Stimulated activated CD8-positive, alpha-beta memory T cell treated with anti-CD3 and anti-CD28 coated beads, Interleukin-4, amount 100 ng/mL, for 1 hour (primary cell): Measurements from ENCODE around the gene GAS2L2.
"Not testable (repeated sequence)": the region's sequence is repeated elsewhere in the genome, so short reads cannot be mapped to it uniquely, and the experiment has no call there.

Source experiments
- DNase-seq, 2 donors: peaks; one replicate each; pipeline ENCODE4 v3.0.0-alpha.2; 2020; ENCODE audit warnings: low read depth in 2 of 2, low spot score in 1 of 2

Gene GAS2L2

DNA sequence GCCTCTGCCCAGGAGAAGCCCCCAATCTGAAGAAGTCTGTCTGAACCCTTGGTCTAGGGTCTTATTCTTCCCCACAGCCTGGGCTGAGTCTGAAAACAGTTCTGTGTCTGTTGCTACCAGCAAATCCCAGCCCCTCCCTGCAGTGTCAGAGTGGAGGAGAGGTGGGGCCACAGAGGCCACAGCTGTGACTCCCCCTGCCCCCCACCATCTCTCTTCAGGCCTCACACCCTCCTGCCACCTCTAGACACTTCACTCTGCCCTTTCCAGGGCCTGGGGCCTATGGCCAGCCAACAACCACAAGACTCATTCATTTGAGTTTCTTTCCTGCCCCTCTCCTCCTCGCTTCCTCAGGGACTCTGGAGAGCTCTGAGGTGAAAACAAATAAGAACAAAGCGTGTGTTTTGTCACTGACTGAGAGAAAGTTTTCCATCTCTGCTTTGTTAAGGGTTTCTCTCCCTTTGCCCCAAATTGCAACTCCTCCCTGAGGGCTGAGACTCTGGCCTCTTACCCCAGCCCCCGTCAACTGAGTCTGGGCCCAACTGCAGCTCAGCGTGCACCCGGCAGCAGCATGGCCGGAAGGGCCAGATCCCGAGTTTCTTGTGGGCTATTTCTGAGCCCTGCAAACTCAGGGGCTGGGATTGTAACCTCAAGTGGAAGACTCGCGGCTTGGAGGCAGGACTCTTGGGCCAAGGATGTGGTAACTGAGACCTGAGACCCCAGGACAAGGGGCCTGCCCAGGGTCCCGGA, 20.8 kb upstream of the GAS2L2 start:
- DNase-seq = no peak

DNA sequence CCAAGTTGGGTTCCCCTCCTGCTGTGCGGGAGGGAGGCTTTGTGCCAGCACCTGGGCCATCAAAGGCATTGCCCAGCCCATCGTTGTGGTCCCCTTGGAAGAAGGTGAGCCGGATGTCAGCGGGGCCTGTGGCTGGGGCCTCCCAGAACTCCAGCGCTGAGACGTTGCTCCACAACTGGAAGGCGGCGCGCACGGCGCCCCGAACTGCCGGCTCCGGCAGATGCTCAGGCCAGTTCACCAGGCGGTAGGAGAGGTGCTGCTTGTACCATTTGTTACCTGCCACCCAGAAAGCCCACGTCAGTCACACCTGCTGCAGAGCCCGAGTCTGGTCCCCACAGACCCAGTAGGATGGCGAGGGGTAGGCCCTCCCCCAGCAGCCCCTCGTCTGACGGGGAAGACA, 20.1 kb upstream of the GAS2L2 start:
- no peak for DNase-seq

DNA sequence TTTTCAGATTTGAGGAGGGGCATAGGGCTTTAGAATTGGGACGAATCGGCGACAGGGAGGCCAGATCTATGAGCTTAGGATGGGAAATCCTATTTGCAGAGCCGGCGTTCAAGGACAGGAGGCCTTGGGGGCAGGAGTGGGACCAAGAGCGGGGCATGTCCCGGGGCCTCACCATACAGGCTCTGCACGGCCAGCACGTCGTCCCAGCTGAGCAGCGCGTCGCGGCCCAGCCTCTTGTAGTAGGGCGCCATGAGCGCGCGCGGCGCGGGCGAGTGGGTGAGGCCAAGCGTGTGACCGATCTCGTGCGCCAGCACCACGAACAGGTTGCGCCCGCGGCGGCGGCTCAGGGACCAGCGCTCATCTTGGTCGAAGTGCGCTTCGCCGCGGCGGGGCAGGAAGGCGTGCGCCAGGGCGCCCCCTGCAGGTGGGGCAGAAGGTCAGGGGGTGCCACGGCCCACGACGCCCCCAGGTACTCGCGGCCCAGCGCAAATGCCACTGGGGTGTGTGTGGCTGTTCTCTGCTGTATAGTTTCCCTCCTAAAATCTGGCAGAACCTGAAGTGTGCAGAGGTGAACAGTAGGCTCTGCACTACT, 17.0 kb upstream of the GAS2L2 start:
- no peak for DNase-seq

DNA sequence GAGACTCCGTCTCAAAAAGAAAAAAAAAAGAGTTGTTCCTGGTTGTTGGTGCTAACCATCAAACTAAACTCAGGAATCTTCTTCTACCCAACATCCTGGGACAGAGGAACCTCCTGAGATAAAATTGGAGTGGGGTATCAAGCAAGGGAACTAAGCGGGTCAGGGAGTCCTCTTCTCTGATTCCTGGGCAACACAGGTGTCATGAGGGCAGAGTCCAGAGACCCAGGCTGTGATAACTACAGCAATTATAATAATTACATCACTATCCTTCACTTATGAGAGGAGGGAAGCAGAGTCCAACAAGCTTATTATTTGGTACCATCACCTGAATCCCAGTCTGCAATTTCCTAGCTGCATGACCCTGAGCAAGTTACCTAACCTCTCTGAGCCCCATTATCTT, 15.8 kb upstream of the GAS2L2 start:
- DNase-seq = no peak

DNA sequence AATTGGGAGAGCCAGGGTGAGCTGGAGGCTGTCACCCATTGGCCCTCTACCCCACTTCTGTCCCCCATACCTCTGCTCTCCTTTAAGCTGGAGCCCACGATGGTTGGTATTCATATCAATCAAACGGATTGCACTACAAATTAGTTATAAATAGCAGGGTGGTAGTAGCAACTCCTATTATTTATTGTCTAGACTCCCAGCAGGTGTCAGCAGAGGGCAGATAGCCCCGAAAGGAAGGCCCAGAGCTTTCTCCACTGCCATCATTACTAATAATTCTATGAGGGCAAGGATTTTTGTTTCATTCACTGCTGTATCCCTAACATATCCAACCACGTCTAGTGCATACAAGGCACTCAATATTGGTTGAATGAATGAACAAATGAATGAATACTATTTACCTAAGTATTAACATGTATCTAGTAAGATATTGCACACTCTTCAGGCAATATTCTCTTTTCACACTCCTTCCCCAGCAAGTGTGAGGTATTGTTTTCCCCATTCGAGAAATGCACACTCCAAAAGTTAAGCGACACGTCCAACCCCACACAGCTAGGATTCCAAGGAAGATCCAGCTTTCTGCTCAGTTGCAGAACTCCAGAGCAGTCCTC, 14.0 kb upstream of the GAS2L2 start:
- no peak for DNase-seq

DNA sequence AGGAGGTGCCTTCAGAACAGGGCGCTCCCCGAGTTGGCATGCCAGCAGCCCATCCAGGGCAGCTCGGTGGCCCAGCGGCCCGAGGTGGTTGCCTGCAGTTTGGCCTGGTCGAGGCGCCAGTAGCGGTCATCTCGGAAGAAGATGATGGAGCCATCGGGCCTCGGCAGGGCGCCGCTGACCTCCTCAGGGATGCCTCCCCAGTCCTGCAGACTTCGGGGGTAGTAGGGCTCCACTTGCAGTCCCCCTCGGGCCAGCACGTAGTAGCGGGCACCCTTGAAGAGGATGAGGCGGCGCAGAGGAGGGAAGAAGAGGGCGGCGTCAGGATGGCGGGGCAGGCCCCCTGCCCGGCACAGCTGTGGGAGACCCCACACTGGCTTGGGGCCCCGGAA, 13.4 kb upstream of the GAS2L2 start:
- no peak for DNase-seq

DNA sequence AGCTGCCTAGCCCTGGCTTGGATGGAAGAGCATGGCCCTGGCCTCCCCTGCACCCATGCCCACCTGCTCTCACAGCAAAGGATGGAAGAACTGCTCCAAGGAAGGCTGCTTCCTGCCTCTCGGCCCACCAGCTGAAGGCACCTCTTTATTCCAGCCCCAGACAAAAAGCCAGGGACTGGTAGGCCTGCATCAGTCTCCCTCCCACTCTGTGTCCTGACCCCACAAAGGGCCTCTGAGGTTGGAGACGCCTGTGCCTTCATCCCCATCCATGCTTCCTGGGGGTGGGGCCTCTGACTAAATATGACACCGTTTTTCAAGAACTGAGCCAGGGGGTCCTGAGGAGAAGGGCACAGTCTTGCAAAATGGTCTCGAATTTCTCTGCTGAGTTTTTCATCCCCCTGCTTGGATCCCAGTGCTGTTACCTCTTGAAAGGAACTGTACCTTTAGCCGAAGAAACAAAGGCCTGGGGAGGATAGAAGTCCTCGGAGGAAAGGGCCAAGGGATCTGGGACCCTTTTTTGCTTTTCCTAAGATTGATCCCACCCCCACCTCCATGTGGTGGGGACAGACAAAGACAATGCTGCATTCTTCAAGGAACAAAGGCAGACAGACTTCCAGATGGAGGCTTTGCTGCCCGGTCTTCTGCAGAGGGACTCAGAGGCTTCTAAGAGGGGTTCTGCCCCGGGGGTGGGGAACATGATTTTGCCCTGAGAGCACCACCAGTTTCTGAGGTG, 12.9 kb upstream of the GAS2L2 start:
- no peak for DNase-seq

DNA sequence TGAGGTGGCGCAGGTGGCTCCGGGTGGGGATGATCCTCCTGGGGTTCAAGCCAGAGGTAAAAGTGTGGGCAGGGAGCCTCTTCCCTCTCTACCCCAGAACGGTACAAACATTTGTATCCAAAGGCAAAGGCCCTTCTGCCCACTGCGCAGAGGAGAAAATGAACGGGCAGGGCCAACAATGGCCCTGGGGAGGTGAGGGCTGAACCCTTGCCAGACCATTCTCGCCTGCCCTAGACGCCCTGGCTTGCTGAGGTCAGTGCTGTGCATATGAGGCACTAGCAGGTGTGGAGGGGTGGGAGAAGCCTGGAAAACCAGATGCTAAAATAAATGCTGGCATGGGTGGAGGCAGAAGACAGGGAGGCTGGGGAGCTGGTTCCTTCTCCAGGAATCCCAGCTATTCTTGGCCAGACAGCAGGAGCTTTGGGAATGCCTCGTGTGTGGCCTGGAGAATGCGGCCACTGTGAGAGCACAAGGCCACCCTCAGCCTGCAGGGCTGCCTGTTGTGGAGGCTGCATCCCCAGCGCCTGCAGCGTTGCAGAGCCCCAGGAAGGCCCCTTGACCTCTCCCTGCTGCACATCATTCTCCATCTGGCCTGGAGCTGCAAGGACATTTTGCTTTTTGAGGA, 12.2 kb upstream of the GAS2L2 start:
- DNase-seq = no peak

DNA sequence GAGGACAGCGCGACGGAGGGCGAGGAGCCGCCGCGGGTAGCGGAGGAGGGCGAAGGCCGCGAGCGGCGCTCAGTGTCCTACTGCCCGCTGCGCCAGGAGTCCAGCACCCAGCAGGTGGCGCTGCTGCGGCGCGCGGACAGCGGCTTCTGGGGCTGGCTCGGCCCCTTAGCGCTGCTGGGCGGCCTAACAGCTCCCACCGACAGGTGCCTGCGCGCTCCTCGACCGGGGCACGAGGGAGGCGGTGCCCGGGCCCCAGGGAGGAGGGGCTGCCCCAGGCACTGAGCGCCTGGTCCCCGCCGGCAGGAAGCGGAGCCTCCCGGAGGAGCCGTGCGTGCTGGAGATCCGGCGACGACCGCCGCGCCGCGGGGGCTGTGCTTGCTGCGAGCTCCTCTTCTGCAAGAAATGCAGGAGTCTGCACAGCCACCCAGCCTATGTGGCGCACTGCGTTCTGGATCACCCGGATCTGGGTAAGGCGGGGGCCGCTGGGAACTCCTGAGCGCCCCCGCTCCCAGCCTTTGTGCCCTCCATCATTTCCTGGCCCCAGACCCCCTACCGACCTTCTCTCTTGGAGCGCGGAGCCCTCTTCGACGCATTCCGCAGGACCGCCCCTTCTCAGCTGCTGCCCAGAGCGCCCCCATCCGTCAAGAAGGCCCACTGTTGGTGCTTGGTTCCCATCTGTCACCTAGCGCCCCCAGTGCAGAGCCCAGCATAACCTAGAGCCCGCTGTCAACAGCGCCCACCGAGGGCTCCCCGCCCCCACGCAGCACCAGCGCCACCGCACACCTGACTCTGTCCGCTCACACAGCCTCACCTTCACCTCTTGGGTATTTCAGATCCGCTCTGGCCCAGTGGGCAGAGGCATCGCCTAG, 11.3 kb upstream of the GAS2L2 start:
- peak; percentile 68 to 73 for DNase-seq

DNA sequence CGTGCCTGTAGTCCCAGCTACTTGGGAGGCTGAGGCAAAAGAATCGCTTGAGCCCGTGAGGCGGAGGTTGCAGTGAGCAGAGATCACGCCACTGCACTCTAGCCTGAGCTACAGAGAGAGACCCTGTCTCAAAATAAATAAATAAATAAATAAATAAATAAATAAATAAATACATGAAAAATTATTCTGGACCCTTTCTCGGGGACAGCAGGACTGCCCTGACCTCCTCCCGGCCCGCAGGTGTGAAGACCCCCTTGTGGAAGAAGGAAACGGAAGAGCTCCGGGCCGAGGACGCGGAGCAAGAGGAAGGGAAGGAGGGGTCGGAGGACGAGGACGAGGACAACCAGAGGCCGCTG, 10.7 kb upstream of the GAS2L2 start:
- DNase-seq = no peak

DNA sequence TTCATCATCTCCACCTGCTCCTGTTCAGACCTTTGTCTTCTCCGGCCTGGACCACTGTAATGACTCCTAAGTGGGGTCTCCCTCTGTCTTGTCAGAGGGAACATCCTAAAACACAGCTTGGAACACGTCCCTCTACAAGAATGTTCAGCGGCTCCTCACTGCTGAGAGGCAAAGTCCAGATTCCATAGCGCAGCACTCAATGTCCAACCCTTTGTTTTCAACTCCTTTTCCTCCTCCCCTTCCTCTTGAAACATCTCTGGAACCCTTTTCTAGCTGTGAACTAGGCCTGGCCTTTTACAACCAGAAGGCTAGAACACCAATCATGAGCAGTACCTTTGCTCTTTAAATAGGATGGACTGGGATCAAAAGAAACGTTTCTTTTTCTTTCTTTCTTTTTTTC, 8.6 kb upstream of the GAS2L2 start:
- no peak for DNase-seq

DNA sequence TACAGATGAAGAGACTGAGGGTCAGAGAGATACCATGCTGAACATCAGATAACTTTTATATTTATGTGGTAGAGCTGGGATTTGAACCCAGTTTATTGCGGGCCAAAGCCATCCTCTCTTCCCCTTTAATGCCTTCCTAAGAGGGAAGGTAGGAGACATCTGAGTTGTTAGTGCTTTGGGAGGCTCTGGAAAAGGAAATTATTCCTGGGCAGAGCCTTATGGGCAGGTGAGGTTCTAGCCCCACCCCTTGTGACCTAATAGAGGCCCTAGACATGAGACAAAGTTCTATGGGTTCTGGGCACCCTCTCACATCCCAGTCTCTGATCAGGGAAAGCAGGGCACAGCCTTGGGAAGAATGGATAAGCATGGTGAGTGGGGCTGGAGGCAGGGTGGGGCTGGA, 7.5 kb upstream of the GAS2L2 start, which contains the start of gene C17orf50:
Gene C17orf50 (plus strand): TSS at position 301 of the 400 bp plus-strand sequence. CDS start 55 bp downstream, at position 356.
- no peak for DNase-seq

DNA sequence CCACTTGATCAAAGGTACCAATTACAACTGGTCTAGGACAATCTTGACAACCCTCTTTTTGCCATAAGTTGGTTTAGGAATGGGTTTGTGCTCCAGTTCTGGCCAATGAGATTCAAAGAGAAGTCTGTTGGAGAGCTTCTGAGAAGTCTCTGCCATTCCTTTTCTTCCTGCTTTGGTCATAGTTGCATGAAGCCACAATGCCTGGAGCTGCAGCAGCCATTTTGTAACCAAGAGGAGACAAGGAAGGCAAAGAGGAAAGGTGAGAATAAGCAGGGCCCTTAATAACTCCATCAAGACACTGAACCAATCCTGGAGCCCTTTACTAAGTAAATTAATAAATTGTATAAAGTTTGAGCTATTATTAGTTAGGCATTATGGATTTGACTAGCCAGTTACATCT, 4.2 kb upstream of the GAS2L2 start:
- DNase-seq = no peak

DNA sequence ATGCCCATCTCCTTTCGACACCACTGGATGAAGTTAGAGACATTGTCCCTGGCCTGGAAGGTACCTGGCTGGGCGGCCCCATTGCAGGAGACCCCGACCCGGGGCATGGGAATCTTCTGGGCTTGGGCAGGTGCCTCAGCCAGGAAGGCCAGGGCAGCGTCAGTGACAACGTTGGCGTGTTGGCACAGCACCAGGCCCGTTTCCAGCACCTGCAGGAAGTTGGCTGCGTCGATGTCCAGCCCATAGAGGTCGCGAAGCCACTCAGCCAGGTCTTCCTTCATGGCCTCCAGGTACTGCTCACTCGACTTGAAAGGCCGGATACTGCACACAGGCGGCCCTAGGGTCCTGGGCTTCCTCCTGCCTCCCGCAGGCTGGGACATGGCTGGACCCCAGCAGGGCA, 568 bp downstream of the GAS2L2 start:
- no peak for DNase-seq

DNA sequence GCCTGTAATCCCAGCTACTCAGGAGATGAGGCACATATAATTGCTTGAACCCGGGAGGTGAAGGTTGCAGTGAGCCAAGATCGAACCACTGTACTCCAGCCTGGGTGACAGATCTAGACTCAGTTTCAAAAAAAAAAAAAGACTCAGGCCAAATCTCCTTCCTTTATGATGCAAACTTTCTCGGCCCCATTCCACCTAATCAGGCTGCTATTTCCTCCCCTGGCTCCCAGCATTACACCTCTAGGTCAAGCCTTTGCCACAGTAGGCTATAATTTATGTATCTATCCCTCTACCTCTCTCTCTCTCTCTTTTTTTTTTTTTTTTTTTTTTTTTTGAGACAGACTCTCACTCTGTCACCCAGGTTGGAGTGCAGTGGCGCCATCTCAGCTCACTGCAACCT, 1.5 kb downstream of the GAS2L2 start:
- not testable (repeated sequence) for DNase-seq

DNA sequence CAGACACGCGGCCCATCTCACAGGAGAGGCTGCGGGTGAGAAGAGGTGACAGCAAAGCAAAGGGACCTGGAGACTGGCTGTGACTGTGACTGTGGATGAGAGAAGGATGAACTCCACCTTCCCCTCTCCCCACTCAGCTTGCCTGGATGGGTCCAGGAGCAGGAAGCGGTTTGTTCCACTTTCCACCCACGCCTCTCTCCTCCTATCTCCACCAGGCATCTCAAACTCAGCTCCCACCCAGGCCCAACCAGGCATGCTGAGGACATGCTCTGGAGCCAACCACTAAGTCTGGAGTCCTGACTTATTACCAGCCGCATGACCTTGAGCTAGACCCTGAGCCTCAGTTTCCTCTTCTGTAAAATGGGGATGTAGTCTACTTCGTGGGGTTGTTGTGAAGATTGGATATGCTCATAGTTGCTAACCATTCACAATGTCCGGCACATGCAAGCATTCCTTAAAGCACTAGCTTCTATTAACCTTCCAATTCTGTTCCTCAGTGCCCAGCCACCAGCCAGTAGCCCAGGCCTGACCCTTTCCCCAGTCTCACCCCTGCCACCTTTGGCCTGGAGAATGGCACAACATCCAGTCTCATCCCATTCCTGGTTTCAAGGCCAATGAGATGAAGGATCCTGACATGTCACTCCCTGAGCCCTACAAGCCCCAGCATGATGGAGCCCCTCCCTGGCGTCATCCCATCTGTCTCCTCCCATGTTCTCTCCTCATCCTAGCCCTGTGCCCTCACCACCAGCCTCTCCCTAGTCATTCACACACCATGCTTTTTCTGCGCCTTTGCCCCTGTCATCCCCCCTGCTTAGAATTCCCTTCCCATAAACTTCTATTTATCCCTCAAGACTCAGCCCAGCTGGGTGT, 2.3 kb downstream of the GAS2L2 start:
- no peak for DNase-seq

DNA sequence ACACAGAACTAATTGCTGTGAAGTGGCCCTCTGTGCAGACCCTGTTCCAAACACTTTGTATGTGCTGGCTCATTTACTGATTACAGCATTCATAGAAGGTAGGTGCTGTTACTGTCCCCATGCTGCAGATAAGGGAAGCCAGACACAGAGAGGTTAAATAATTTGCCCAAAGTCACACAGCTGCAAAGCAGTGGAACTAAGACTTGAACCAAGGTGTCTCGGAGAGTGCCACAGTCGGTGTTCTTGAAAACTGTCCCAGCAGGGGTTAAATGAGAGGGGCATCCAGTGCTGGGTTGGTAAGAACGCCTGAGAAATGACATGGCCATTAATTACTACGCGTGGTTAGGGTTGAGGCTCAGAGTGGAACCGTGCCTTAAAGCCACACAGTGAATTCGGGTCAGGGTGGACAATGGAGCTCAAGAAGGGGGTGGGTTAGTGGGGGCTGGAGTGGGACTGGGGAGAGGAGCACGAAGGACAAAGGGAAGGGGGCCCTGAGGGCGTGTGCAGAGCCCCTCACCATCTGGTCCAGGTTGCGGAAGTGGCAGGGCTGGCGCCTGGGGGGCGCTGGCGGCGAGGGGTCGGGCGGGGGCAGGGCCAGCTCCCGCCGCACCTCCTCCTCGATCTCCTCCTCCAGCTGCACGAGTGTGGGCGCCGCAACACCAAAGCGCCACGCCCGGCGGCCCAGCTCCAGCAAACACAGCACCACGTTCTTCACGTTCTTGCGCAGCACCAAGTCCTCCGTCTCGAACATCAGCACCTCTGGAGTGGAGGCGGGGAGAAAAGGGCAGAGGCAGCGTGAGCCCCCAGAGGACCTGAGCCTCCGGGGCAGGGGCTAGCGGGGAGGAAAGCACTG, 3.3 kb downstream of the GAS2L2 start:
- no peak for DNase-seq

DNA sequence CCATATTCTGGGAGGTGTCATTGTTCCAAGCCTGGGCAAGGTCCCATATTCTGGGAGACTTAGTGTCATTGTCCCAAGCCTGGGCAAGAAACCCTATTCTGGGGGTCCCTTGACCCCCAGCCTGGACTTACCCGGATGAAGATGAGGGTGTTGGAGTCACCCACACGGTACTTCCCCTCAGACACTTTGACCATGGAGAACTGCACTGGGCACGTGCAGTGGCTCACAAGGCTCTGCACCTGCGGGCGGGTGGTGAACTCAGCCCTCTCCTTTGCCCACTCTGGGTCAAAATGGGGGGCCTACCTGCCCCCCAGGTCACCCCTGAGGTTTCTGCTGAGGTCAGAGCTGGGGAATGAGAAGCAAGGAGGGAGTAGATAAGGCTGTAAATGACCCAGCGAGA, 4.1 kb downstream of the GAS2L2 start:
- no peak for DNase-seq

DNA sequence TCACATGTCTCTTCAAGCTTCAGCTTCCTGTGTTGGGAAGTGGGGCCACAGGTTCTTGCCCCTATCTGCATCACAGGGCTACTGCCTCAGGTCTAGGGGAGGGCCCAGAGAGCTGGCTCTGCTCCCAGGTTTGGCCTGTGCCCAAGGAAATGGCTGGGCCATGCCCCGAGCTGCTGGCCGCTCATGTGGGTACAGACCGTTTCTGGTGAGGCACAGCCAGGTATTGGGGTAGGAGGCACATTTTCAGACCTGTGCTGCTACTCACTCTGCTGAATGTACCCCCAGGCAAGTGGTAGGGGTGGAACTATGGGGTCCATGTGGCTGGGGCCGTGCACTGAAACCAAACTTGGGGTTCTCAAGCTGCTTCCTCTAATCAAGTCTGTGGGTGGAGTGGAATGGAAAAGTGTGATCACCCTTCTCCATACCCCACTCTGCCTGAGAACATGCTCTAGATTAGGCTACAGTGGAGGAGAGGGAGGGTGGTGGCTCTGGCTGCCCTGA, 4.6 kb downstream of the GAS2L2 start:
- DNase-seq = no peak
